ENCODE results near the gene TOX4.

The TOX4 gene

DNA sequence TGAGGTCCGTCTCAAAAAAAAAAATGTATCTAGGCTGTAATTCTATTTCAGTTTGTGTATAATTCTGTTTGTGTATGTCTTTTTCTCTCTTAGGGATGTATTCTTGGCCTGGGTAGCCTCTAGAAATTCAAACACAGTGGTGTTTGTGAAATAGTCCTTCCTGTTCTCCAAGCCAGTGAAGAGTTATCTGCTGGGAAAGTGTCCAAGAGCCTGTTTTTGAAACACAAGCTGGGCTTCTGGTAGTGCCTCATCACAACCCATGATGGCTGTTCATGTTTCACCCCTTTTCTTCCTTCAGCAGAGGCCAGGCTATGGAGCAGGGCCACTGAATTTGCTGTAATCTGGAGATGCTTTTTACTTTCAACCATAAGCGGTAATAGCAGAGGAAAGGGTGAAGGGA lies 19.5 kb downstream of the TOX4 start:
- no peak overlapping the region for H3K9ac ChIP-seq
- no peak overlapping the region for H3K27ac ChIP-seq
- TF ChIP-seq CTCF (conservative IDR thresholded peaks at IDR 0.05; ENCODE audit: low read depth, low read length): no peak
- H3K4me2 ChIP-seq: no peak overlapping the region
- H3K27me3 ChIP-seq (ENCODE audit: insufficient read depth, low read depth): no peaks in the 10 kb centered on the region
- H3K4me1 ChIP-seq (ENCODE audit: low read depth, poor library complexity, severe bottlenecking): peaks cover 31% of the 10 kb centered on the region
- H2AFZ ChIP-seq (ENCODE audit: low read depth): no peak overlapping the region
- H3K79me2 ChIP-seq (ENCODE audit: insufficient read depth, low read depth): no peaks in the 10 kb centered on the region
- H4K20me1 ChIP-seq (ENCODE audit: insufficient read depth): no peaks in the 10 kb centered on the region
- H3K36me3 ChIP-seq (ENCODE audit: insufficient read depth): no peaks in the 10 kb centered on the region
- no peak overlapping the region for H3K4me3 ChIP-seq (IDR thresholded peaks at IDR 0.05; ENCODE audit: insufficient read depth, low read depth, low read length)

DNA sequence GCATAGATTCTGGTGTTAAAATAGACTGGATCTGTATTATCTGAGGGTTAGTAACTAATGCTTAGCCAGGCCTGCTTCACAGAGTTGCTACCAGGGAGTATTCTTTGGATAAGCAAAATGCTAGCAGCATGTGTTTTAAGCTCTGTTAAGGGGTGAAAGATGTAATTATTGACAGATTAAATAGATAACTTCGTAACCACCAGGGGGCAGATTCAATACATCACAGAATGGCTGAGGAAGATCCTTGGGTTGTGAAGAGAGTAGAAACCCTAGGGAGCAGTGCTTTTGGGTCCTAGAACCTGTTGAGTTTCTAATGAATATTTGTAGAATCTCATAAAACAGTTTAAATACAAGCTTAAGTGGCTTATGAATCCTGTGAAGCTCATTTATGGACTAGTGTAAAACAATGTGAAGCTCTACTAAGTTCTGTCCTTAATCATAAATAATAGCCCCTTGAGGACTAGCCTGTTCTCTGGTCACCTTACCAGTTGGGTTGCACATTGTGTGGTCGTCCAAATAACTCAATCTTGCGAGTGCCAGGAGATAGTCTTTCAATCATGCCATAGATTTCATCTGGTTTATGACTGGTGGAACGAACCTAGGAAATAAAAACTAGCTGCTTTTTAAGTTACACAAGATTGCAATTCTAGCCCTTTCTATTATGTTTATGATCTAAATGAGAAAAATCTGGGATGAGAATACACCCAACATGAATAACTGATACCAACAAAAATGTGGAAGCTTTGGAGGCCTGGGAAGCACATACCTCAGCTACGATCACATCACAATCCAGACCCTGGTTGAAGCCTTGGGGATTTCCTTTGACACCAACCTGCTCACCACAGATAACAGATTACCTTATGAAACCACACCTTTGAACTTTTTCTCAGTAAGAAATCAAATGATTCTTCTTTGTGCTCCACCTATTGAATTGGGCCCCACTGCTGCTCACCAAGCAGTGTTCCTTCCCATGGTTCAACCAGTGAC lies 21.8 kb downstream of the TOX4 start:
- Histone ChIP-seq H4K20me1 (ENCODE audit: insufficient read depth) (no peaks in the 10 kb centered on the region), H3K9ac (no peak overlapping the region), H3K4me2 (no peak overlapping the region; the same call in 1 of the 2 replicates), H3K36me3 (ENCODE audit: insufficient read depth) (no peaks in the 10 kb centered on the region), H3K4me3 (IDR thresholded peaks at IDR 0.05; ENCODE audit: insufficient read depth, low read depth, low read length) (no peak overlapping the region), H3K79me2 (ENCODE audit: insufficient read depth, low read depth) (no peaks in the 10 kb centered on the region), H2AFZ (ENCODE audit: low read depth) (no peak overlapping the region), H3K4me1 (ENCODE audit: low read depth, poor library complexity, severe bottlenecking) (peaks cover 31% of the 10 kb centered on the region), H3K27ac (no peak overlapping the region; the same call in 1 of the 2 replicates), H3K27me3 (ENCODE audit: insufficient read depth, low read depth) (no peaks in the 10 kb centered on the region)
- TF ChIP-seq CTCF (conservative IDR thresholded peaks at IDR 0.05; ENCODE audit: low read depth, low read length): peak; percentile 67

GRCh38 chr14:21501568-21501967 lies 24.6 kb downstream of the TOX4 start:
- no peak overlapping the region for H3K4me2 ChIP-seq
- peaks cover 45% of the 10 kb centered on the region for H3K4me1 ChIP-seq (ENCODE audit: low read depth, poor library complexity, severe bottlenecking)
- H4K20me1 ChIP-seq (ENCODE audit: insufficient read depth): no peaks in the 10 kb centered on the region
- H3K79me2 ChIP-seq (ENCODE audit: insufficient read depth, low read depth): peaks cover 16% of the 10 kb centered on the region; the same call in 1 of the 2 replicates
- H3K27ac ChIP-seq: no peak overlapping the region
- TF ChIP-seq CTCF (conservative IDR thresholded peaks at IDR 0.05; ENCODE audit: low read depth, low read length): no peak
- H3K27me3 ChIP-seq (ENCODE audit: insufficient read depth, low read depth): no peaks in the 10 kb centered on the region
- no peak overlapping the region for H3K4me3 ChIP-seq (IDR thresholded peaks at IDR 0.05; ENCODE audit: insufficient read depth, low read depth, low read length)
- no peak overlapping the region for H2AFZ ChIP-seq (ENCODE audit: low read depth)
- H3K9ac ChIP-seq: no peak overlapping the region
- no peaks in the 10 kb centered on the region for H3K36me3 ChIP-seq (ENCODE audit: insufficient read depth)

DNA sequence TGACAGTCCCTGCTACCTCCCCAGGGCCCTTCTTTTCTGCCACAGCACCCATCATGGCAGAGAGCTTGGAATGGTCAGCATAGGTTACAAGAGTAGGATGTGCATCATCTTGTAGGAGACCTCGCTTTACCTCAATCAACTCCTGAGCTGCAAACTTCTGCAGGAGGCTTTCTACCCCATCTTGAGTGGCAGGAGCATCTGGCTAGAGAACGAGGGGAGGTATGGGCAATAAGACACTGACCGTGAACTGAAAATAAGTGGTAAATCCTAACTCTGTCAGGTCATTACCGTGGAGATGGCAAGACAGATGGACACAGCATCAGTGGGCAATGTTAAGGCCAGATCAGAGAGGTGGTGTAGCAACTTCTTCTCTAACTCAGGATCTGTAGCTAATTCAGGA lies 26.4 kb downstream of the TOX4 start:
- H3K36me3 ChIP-seq (ENCODE audit: insufficient read depth): no peaks in the 10 kb centered on the region
- H3K27me3 ChIP-seq (ENCODE audit: insufficient read depth, low read depth): no peaks in the 10 kb centered on the region
- no peaks in the 10 kb centered on the region for H4K20me1 ChIP-seq (ENCODE audit: insufficient read depth)
- TF ChIP-seq CTCF (conservative IDR thresholded peaks at IDR 0.05; ENCODE audit: low read depth, low read length): no peak
- H3K4me3 ChIP-seq (IDR thresholded peaks at IDR 0.05; ENCODE audit: insufficient read depth, low read depth, low read length): no peak overlapping the region
- no peak overlapping the region for H3K9ac ChIP-seq
- peaks cover 29% of the 10 kb centered on the region; the same call in 1 of the 2 replicates for H3K79me2 ChIP-seq (ENCODE audit: insufficient read depth, low read depth)
- H2AFZ ChIP-seq (ENCODE audit: low read depth): no peak overlapping the region
- H3K4me1 ChIP-seq (ENCODE audit: low read depth, poor library complexity, severe bottlenecking): peaks cover 40% of the 10 kb centered on the region
- no peak overlapping the region for H3K27ac ChIP-seq
- H3K4me2 ChIP-seq: no peak overlapping the region

All from KMS-11 (cell line).